NCI-H128 (cell line): ENCODE data around the gene SYT17.

ENCODE experiments used
- DNase-seq: peaks from one replicate; lab custom pipeline; 2025; ENCODE audit not compliant: unreplicated experiment; lab: John Stamatoyannopoulos, UW

Gene SYT17

GRCh38 chr16:19167710-19168370, at the start of gene SYT17:
Gene SYT17 (plus strand): TSS chr16:19168240. CDS start chr16:19168647, 407 bp downstream.
- peak; percentile 31 for DNase-seq

DNA sequence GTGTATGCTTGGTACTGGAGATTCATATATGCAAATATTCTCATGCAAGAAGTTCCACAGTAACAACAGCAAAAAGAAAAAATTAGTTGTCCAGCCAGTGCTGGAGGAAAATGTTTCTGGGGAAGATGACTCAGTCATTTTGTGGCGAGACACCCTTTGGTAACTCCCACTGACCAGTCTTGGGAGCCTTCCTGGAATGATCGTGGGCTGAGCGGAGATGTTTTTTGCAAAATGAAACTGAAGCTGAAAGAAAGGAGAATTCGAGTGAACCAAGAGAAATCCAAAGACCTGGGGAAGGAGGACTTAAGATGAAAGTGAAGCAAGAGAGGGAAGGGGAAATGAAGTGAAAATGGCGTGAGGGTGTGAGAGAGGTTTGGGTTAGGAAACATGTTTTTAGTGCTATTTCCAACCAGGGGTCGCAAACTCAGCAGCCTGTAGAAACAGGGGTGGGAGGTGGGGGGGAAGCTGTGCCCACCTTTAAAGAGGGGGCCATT, 49.1 kb upstream of the SYT17 start:
- no peak for DNase-seq

- DNase-seq: no peak
These were observed 48.5 kb upstream of the SYT17 start for GRCh38 chr16:19119564-19119963.

- no peak for DNase-seq
These were observed 44.4 kb upstream of the SYT17 start for GRCh38 chr16:19123535-19124178.

DNA sequence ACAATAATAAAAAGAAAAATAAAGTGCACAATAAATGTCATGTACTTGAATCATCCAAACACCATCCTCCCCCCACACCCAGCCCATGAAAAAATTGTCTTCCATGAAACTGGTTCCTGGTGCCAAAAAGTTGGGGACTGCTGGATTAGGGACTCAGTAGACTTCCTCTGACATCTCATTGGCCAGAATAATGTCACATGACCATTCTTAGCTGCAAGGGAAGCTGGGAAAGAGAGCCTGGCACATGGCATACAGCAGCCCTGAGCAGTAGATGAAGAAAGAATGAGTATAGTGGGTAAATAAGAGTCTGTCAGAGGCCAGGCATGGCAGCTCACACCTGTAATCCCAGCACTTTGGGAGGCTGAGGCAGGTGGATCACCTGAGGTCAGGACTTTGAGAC, 41.7 kb upstream of the SYT17 start:
- no peak for DNase-seq

DNA sequence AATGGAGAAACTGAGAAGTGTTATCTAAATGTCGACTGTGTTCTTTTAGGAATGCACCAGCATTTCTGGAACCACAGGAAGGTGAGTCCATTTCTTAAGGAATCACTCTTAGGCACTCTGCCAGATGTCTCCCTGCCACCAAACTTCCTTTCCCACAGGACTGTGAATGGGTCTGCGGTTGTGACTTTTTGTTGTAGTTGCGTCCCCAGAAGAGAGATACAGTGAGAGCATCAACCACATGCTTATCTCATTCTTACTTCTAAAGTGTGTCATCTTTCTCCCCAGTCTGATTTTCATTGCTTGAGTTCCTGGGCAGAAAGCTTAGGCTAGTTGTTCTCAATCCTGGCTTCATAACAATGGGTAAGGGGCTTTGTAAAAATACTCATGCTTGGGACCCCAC, 40.8 kb upstream of the SYT17 start:
- DNase-seq: no peak

- no peak for DNase-seq
These were observed 40.3 kb upstream of the SYT17 start for GRCh38 chr16:19127674-19128131.

DNA sequence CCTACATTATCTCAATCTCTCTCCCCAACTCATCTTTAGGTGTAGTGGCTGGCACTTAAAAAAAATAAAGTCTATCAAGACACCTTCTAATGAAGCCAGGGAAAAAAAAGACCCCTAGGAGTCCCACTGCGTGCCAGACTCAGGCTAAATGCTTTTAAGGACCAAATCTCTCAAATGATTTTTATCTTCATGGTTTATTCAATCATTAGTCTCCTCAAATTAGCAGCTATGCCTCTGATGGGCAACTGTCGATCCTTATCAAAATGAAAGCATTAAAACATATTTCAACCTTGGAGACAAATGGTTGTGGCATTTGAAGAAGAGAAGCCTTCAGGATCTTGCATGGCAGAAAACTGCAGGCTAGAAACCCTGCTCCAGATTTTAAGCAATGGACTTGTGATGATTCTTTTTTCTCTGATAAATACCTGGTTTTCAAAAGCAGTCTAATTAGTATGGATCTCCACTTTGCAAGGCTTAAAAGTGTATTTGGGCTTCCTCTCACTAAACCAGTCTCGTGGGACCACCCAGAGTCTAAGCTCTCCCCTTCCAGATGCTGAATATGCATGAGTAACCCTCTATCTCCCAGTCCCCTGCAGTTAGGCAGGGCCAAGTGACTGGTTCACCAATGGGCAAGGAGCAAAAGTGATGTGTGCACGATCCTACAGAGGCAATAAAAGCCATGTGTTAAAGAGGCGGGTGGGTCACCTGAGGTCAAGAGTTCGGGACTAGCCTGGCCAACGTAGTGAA, 39.4 kb upstream of the SYT17 start:
- DNase-seq: no peak

DNA sequence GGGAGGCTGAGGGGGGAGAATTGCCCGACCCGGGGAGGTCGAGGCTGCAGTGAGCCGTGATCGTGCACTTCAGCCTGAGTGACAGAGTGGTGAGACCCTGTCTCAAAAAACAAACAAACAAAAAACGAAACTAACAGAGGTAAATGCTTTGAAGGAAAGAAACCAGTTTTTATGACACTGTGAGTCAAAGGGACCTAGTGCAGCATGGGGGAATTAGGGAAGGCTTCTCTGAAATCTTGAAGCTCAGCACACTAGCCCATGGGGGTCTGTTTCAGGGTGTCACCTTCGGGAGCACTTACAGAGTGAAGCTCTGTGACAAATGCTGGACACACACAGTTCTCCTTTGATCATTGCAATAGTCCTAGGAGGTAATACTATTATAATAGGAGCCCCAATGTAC, 37.7 kb upstream of the SYT17 start:
- no peak for DNase-seq

DNA sequence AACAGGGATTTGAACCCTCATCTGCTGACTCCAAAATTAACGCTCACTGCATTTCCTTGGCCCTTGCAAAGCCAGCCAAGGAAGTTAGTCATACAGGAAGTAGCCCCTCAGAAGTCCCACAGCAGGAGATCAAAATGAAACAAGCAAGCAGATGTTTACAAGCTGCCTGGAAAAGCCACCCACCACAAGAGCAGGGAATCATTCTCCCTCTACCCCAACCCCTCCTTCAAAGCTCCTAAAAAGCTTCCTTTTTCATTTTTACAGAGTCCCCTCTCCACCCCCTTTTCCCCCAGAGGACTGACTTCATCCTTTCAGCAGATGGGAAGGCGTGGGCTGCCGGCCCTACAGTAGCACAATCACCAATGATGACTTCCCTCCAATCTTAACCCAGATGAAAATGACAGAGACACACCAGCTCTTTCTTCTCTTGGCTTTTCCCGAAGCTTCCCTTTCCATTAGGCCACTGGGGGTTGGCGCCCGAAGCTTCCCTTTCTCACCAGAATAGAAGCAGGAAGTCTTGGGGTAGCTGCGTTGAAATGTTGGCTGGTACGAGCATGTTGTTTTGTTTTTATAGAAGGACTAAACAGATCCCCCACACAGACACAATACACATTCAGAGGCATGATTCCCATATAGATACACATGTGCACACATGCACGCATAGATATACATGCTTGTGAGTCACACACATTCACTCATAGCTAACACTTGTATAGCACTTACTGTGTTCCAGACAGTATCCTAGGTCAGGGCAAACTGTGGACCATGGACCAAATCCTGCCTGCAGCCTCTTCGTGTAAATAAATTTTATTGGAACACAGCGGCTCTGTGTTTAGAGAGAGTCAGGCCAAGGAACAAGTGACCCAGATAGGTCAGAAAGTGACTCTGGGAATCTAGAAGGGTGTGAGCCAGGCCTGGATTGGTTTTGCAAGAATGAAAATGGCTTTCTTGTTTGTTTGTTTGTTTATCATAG, 36.9 kb upstream of the SYT17 start:
- no peak for DNase-seq

DNA sequence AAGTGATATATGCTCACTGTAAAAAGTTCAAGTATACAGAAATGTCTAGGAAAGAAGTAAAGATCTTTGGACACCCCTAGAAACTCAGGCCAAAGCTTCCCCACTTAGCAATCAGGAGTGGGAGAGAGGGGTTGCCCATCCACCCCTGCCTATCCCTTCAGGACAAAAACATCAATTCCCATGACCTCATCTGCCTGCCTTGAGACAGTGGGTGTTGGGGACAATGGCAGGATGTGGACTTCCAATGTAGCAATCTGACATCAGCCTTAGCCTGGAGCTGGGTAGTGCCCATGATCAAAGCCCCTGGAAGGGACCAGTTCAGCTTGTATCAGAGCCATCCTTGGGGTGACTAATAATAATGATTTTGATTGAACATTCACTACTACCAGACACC, 36.2 kb upstream of the SYT17 start:
- DNase-seq: no peak

GRCh38 chr16:19132255-19132654, 35.8 kb upstream of the SYT17 start:
- DNase-seq: no peak

DNA sequence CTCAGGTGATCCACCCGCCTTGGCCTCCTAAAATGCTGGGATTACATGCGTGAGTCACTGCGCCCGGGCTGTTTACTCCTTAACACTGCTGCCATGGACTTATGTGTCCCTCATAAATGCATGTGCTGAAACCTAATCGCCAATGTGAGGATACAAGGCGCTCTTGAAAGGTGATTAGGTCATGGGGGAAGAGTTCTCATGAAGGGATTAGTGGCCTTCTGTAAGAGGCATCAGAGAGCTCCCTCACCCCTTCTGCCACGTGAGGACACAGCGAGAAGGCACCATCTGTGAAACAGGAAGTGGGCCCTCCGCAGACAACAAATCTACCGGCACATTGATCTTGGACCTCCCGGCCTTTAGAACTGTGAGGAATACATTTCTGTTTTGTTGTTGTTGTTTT, 35.1 kb upstream of the SYT17 start:
- DNase-seq: no peak

- no peak for DNase-seq
These were observed 34.4 kb upstream of the SYT17 start for GRCh38 chr16:19133600-19133999.

- DNase-seq: no peak
These were observed 32.7 kb upstream of the SYT17 start for GRCh38 chr16:19135201-19135842.

DNA sequence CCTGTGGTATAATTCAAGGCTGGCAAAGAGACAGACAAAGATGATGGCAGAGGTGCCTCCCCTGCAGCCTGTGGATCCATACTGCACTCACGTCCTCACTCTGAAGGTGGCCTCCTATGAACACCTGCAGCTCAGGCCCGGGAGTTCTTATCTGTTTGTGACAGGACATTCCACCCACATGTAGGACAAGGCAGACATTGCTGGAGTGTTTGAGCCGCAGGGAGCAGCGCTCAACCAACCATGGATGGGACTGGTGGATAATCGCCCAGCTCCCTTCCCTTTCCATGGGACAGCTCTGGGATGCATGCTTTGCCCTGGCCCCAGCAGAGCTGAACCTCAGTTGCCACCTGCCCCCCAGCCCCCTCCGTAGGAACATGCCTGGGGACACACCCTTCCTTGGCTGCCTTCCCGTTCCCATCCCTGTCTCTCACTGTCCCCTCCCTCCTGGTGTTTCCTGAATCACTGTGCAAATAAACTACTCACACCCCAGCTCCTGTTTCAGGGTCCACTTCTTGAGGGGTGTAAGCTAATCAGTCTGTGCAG, 32.1 kb upstream of the SYT17 start:
- DNase-seq: no peak

DNA sequence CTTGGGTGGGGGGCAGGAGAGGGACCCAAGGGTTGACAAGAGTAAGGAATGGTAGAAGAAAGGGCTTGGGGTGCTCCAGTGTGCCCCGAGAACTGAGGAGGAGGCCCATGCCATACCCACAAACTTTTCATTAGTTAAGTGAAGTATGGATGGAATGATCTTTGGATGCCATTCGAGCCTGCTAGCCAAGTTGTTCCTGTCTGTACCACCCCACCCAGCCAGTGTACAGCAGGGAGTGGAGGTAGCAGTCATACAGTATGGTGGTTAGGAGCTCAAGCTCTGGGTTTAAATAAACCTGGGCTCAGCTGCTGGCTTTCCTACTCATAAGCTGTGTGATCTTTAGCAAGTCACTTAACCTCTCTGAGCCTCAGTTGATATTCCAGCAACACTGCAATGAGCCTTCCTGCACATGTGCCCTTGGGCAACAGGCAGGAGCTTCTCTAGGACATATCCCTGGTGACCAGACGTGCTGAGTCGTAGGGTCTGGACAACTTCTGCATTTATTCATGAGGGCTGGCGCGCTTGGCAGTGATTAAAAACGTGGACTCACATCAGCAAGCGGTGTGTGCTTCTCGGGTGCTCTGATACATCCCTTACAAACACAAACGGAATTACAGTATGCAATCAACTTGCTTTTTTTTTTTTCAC, 31.4 kb upstream of the SYT17 start:
- no peak for DNase-seq

DNA sequence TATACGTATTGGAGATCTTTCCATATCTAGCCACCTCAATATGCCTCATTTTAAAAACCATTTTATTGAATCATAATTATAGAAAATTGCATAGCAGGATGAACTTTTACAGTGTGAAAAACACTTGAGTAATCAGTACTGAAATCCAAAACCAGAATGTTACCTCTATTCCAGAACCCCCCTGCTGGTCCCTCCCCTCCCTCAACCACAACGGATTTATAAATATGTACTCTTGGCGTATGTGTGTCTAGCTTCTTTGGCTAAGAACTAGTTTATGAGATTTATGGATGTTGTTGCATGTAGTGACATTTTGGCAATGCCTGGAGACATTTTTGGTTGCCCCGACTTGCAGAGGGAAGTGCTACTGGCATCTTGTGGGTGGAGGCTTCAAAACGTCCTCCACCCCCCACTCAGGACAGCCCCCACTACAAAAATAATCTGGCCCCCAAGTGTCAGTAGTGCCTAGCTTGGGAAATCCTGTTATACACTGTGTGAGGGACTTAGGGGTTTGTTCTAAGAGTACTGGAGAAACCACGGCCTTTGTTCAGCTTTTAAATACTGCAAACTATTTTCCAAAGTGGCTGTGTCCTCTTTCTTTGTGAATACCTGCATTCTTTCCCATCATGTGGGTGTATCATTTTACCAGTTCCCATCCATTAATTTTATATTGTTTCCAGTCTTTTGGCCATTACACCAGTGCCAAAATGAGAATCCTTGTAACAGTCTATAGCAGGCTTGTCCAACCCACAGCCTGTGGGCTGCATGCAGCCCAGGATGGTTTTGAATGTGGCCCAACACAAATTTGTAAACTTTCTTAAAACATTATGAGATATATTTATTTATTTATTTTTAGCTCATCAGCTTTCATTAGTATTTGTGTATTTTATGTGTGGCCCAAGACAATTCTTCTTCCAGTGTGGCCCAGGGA, 30.6 kb upstream of the SYT17 start:
- no peak for DNase-seq
